Activated T-cell treated with anti-CD3 and anti-CD28 coated beads, Interleukin-2, amount 50 U/mL, for 72 hours (primary cell): ENCODE results near the gene TIMM50. TPM values are rescaled to one million over a fixed set of nuclear protein-coding genes. Genes with fewer than 3 reads are reported as not detected.

Experiments
- ATAC-seq, 2 donors: fragments of 150-1000 bp; cut with Tn5 transposase; replicated peaks in 1 of 2; 2 replicates each; pipeline ENCODE4 v1.10.0; 2021; ENCODE audit warnings: moderate library complexity in 2 of 2, mild to moderate bottlenecking in 1 of 2
- DNase-seq, 2 donors: peaks; one replicate each; pipeline ENCODE4 v3.0.0; 2021 to 2022; ENCODE audit warnings: mixed read lengths in 1 of 2
- H3K27ac Mint-ChIP-seq: one replicate; pipeline ENCODE4 v1.8.0; 2022; ENCODE audit warnings: mild to moderate bottlenecking, moderate library complexity, mixed read lengths
- H3K27me3 Mint-ChIP-seq: one replicate; pipeline ENCODE4 v1.8.0; 2022; ENCODE audit warnings: low read depth, mixed read lengths
- H3K36me3 Mint-ChIP-seq, 2 donors: one replicate each; pipeline ENCODE4 v1.8.0; 2022; ENCODE audit warnings: mixed read lengths in 2 of 2, mild to moderate bottlenecking in 1 of 2; ENCODE audit not compliant: insufficient read depth in 2 of 2
- H3K4me1 Mint-ChIP-seq: one replicate; pipeline ENCODE4 v1.8.0; 2022; ENCODE audit warnings: low read depth, mixed read lengths
- H3K4me3 Mint-ChIP-seq, 2 donors: one replicate each; pipeline ENCODE4 v1.8.0; 2022; ENCODE audit warnings: mild to moderate bottlenecking in 2 of 2, mixed read lengths in 2 of 2, moderate library complexity in 2 of 2
- H3K9me3 Mint-ChIP-seq, 2 donors: one replicate each; pipeline ENCODE4 v1.8.0; 2022; ENCODE audit warnings: mixed read lengths in 2 of 2
- total RNA-seq, 2 donors: library from RNA; stranded (reverse); gene quantifications; one replicate each; pipeline ENCODE4 v1.2.3, GENCODE V29; 2022

Gene TIMM50
- 10 to 100 TPM; 52.4 to 55.8 TPM for total RNA-seq

- peaks cover 2 to 12% of the 10 kb centered on the region in 2 donors for H3K36me3 Mint-ChIP-seq
- peak within 1 kb of the TSS; percentile 96 for H3K27ac Mint-ChIP-seq
- H3K4me3 Mint-ChIP-seq = peak within 1 kb of the TSS; percentile 94 to 97
- peak; percentile 98 to 99 for DNase-seq
- no peaks in the 10 kb centered on the region for H3K9me3 Mint-ChIP-seq
- peaks cover 26% of the 10 kb centered on the region for H3K4me1 Mint-ChIP-seq
- ATAC-seq = peak; percentile 94 to 95
- H3K27me3 Mint-ChIP-seq = no peaks in the 10 kb centered on the region
Measured at GRCh38 chr19:39480337-39481228, at the start of gene TIMM50. Gene TIMM50, plus strand, starts transcription at chr19:39480838. Its CDS starts 16 bp downstream, at chr19:39480854.

- peak overlapping the region; percentile 27 to 45 for H3K4me3 Mint-ChIP-seq
- H3K36me3 Mint-ChIP-seq = peaks cover 20 to 28% of the 10 kb centered on the region in 2 donors
- no peaks in the 10 kb centered on the region for H3K9me3 Mint-ChIP-seq
- peak overlapping the region; percentile 63 for H3K27ac Mint-ChIP-seq
- no peaks in the 10 kb centered on the region for H3K27me3 Mint-ChIP-seq
- H3K4me1 Mint-ChIP-seq = peaks cover 67% of the 10 kb centered on the region
- ATAC-seq (no peak), DNase-seq (no peak)
Measured at GRCh38 chr19:39432677-39433025, 48.0 kb upstream of the TIMM50 start.

- peaks cover 67% of the 10 kb centered on the region for H3K4me1 Mint-ChIP-seq
Measured at GRCh38 chr19:39433480-39434079, 47.1 kb upstream of the TIMM50 start.

GRCh38 chr19:39434123-39435076, 46.2 kb upstream of the TIMM50 start:
- Mint-ChIP-seq H3K27me3 (no peaks in the 10 kb centered on the region), H3K4me3 (peak overlapping the region; percentile 99), H3K9me3 (no peaks in the 10 kb centered on the region), H3K27ac (peak overlapping the region; percentile 97), H3K4me1 (peaks cover 67% of the 10 kb centered on the region), H3K36me3 (peaks cover 20 to 28% of the 10 kb centered on the region in 2 donors)
- ATAC-seq = no peak
- DNase-seq = no peak

More at GRCh38 chr19:39433480-39434079, 47.1 kb upstream of the TIMM50 start:
- ATAC-seq (no peak), DNase-seq (no peak)
- H3K27me3 Mint-ChIP-seq = no peaks in the 10 kb centered on the region
- H3K36me3 Mint-ChIP-seq = peaks cover 20 to 28% of the 10 kb centered on the region in 2 donors
- peak overlapping the region; percentile 99 for H3K4me3 Mint-ChIP-seq
- H3K9me3 Mint-ChIP-seq = no peaks in the 10 kb centered on the region
- peak overlapping the region; percentile 97 for H3K27ac Mint-ChIP-seq

GRCh38 chr19:39435499-39436349, 44.9 kb upstream of the TIMM50 start, which contains the start of gene RPS16:
Gene RPS16, minus strand, starts transcription at chr19:39435949. Its CDS starts 54 bp downstream, at chr19:39435895.
- H3K4me3 Mint-ChIP-seq = peak within 1 kb of the TSS; percentile 99
- H3K27ac Mint-ChIP-seq = peak within 1 kb of the TSS; percentile 97
- peaks cover 70% of the 10 kb centered on the region for H3K4me1 Mint-ChIP-seq
- DNase-seq (peak; percentile 100), ATAC-seq (peak; percentile 90)
- H3K36me3 Mint-ChIP-seq = peaks cover 20 to 26% of the 10 kb centered on the region in 2 donors
- no peaks in the 10 kb centered on the region for H3K27me3 Mint-ChIP-seq
- no peaks in the 10 kb centered on the region for H3K9me3 Mint-ChIP-seq

GRCh38 chr19:39436350-39436716, 44.3 kb upstream of the TIMM50 start:
- Mint-ChIP-seq H3K27ac (peak overlapping the region; percentile 97), H3K4me3 (peak overlapping the region; percentile 99), H3K36me3 (peaks cover 20 to 26% of the 10 kb centered on the region in 2 donors), H3K4me1 (peaks cover 69% of the 10 kb centered on the region), H3K27me3 (no peaks in the 10 kb centered on the region), H3K9me3 (no peaks in the 10 kb centered on the region)
- DNase-seq (no peak), ATAC-seq (no peak)

- ATAC-seq (no peak), DNase-seq (no peak)
- H3K36me3 Mint-ChIP-seq = peaks cover 14 to 17% of the 10 kb centered on the region in 2 donors
- no peak overlapping the region for H3K27ac Mint-ChIP-seq
- H3K4me3 Mint-ChIP-seq = no peak overlapping the region
- H3K27me3 Mint-ChIP-seq = no peaks in the 10 kb centered on the region
- no peaks in the 10 kb centered on the region for H3K9me3 Mint-ChIP-seq
- peaks cover 54% of the 10 kb centered on the region for H3K4me1 Mint-ChIP-seq
Measured at GRCh38 chr19:39438270-39438934, 42.2 kb upstream of the TIMM50 start.

GRCh38 chr19:39444598-39445195, 35.9 kb upstream of the TIMM50 start:
- Mint-ChIP-seq H3K4me1 (peaks cover 52% of the 10 kb centered on the region), H3K36me3 (peaks cover 19 to 33% of the 10 kb centered on the region in 2 donors), H3K9me3 (no peaks in the 10 kb centered on the region), H3K27me3 (no peaks in the 10 kb centered on the region), H3K27ac (peak overlapping the region; percentile 92), H3K4me3 (peak overlapping the region; percentile 90 to 96)
- ATAC-seq (no peak), DNase-seq (no peak)

GRCh38 chr19:39445196-39446111, 35.2 kb upstream of the TIMM50 start, which contains the start of gene SUPT5H:
Gene SUPT5H, plus strand, starts transcription at chr19:39445582. Its CDS starts 309 bp downstream, at chr19:39445891.
- peak within 1 kb of the TSS; percentile 90 to 96 for H3K4me3 Mint-ChIP-seq
- peaks cover 19 to 33% of the 10 kb centered on the region in 2 donors for H3K36me3 Mint-ChIP-seq
- no peaks in the 10 kb centered on the region for H3K9me3 Mint-ChIP-seq
- ATAC-seq (peak; percentile 93 to 94), DNase-seq (peak; percentile 97 to 99)
- H3K27me3 Mint-ChIP-seq = no peaks in the 10 kb centered on the region
- H3K27ac Mint-ChIP-seq = peak within 1 kb of the TSS; percentile 92
- peaks cover 52% of the 10 kb centered on the region for H3K4me1 Mint-ChIP-seq

- peak overlapping the region; percentile 90 to 96 for H3K4me3 Mint-ChIP-seq
- peaks cover 55% of the 10 kb centered on the region for H3K4me1 Mint-ChIP-seq
- ATAC-seq (no peak), DNase-seq (no peak)
- peaks cover 19 to 34% of the 10 kb centered on the region in 2 donors for H3K36me3 Mint-ChIP-seq
- no peaks in the 10 kb centered on the region for H3K27me3 Mint-ChIP-seq
- no peaks in the 10 kb centered on the region for H3K9me3 Mint-ChIP-seq
- H3K27ac Mint-ChIP-seq = peak overlapping the region; percentile 92
Measured at GRCh38 chr19:39446365-39447084, 34.1 kb upstream of the TIMM50 start.
